ENCODE data around the gene BTRC. TPM values are rescaled to one million over a fixed set of nuclear protein-coding genes. Genes with fewer than 3 reads are reported as not detected.
"Not testable (repeated sequence)": the region's sequence is repeated elsewhere in the genome, so short reads cannot be mapped to it uniquely, and the experiment has no call there.

BTRC gene
- total RNA-seq, 6 experiments from 2014 or later = 22.3 to 27.9 (median 24.5) TPM

DNA sequence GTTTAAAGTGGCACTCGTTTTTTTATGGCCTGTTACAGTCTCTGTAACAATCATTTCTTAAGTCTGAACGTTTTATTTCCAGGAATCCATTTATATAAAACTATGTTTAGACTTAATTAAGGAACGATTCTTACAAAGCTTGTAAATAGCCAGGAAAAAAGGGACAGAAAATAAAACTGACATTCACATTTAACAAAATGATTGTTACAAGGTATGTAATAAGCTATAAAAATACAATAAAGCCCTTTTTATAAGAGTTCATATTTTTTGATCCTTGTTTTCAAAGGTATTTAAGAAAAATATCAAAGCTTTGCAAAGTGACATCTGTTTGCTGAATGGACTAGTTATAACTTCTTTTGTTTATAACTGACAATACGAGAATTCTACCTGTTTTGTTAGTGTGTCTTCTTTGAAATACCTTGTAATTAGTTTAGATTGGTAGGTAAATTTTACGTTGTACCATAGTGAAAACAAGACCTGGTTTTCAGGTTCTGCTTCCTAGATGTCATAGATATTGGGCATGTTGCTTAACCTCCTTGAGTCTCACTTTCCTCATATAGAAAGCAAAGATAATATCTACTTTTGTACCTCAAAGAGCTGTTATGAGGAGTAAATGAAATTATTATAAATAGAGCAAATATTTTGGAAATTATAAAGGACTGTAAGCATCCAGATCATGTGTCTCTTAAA, 25.8 kb downstream of the BTRC start:
- Mint-ChIP-seq H3K9me3 (no peaks in the 10 kb centered on the region), H3K27me3 (ENCODE audit: insufficient read depth) (no peaks in the 10 kb centered on the region), H3K36me3 (ENCODE audit: low read depth) (peaks cover 4% of the 10 kb centered on the region; the same call in 1 of the 2 replicates), H3K4me1 (ENCODE audit: low read depth) (no peaks in the 10 kb centered on the region), H3K4me3 (no peak overlapping the region), H3K27ac (no peak overlapping the region)
- TF ChIP-seq, protein P1, sequence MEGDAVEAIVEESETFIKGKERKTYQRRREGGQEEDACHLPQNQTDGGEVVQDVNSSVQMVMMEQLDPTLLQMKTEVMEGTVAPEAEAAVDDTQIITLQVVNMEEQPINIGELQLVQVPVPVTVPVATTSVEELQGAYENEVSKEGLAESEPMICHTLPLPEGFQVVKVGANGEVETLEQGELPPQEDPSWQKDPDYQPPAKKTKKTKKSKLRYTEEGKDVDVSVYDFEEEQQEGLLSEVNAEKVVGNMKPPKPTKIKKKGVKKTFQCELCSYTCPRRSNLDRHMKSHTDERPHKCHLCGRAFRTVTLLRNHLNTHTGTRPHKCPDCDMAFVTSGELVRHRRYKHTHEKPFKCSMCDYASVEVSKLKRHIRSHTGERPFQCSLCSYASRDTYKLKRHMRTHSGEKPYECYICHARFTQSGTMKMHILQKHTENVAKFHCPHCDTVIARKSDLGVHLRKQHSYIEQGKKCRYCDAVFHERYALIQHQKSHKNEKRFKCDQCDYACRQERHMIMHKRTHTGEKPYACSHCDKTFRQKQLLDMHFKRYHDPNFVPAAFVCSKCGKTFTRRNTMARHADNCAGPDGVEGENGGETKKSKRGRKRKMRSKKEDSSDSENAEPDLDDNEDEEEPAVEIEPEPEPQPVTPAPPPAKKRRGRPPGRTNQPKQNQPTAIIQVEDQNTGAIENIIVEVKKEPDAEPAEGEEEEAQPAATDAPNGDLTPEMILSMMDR (IDR thresholded peaks at IDR 0.05) = no peak
- no peak for DNase-seq

- Mint-ChIP-seq H3K27ac (no peak overlapping the region), H3K4me1 (ENCODE audit: low read depth) (no peaks in the 10 kb centered on the region), H3K36me3 (ENCODE audit: low read depth) (peaks cover 4% of the 10 kb centered on the region; the same call in 1 of the 2 replicates), H3K9me3 (no peaks in the 10 kb centered on the region), H3K27me3 (ENCODE audit: insufficient read depth) (no peaks in the 10 kb centered on the region), H3K4me3 (no peak overlapping the region)
- TF ChIP-seq, protein P1 (IDR thresholded peaks at IDR 0.05) = no peak
- no peak for DNase-seq
Measured at GRCh38 chr10:101380353-101381017, 26.5 kb downstream of the BTRC start.

DNA sequence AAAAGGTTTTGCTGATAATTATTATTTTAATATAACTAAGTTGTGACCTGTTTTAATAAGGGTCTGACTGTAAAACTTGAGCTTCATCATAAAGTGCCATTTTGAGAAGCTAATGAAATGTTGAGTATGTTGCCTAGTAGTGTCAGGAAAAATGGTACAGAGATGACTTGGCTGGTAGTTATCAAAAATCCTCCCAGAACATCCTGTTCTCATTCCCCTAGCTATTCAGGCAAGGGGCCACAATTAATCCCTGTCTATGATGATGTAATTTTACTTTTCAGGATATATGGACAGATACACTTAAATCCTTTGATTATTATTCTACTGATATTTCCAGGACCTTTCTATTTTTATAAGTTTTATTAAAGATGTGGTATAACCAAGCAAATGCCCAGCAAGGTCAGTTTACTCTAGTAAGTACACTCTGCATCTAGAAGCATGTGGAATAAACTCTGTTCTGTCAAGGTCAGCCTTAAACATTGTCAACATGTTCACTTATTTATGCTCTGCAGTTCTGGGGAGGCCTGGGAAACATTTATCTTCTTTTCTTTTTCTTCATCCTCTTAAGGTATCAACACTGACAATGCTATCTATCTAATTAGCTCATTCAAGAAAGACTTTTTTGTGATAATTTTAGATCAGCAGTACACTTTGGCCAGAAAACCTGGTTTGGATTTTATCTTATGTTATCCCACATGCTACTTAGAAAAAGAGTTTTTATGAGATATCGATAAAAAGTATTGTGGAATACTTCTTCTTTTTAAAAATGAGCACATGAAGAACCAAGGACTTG, 32.1 kb downstream of the BTRC start:
- H3K27ac Mint-ChIP-seq = no peak overlapping the region
- no peak overlapping the region for H3K4me3 Mint-ChIP-seq
- TF ChIP-seq, protein P1 (IDR thresholded peaks at IDR 0.05) = no peak
- no peak for DNase-seq
- H3K27me3 Mint-ChIP-seq (ENCODE audit: insufficient read depth) = no peaks in the 10 kb centered on the region
- no peaks in the 10 kb centered on the region for H3K9me3 Mint-ChIP-seq
- no peaks in the 10 kb centered on the region for H3K36me3 Mint-ChIP-seq (ENCODE audit: low read depth)
- peaks cover 9% of the 10 kb centered on the region for H3K4me1 Mint-ChIP-seq (ENCODE audit: low read depth)

DNA sequence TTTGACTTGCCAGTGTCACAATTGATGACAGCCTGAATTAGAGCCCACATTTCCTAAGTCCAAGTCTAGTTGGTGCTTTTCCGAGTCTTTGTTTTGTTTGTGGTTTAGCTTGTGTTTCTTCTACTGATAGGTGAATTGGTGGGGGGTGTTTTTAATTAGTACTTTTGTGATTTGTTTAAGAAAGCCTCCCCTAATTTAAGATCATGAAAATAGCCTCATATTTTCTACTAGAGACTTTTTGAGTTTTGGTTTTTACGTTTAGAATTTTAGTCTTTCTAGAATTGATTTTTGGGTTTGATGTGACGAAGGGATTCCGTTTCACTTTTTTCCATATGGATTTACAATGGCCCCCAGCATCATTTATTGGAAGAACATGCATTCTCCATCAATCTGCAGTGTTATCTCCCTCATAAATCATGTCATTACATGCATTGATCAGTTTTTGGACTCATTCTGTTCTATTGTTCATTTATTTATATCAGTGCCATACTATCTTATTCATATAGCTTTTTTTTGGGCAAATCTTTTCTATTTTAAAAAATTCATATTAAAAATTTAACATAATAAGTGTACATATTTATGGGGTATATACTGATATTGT, 32.8 kb downstream of the BTRC start:
- Mint-ChIP-seq H3K4me1 (ENCODE audit: low read depth) (peaks cover 9% of the 10 kb centered on the region), H3K27ac (no peak overlapping the region), H3K4me3 (no peak overlapping the region), H3K9me3 (no peaks in the 10 kb centered on the region), H3K36me3 (ENCODE audit: low read depth) (no peaks in the 10 kb centered on the region), H3K27me3 (ENCODE audit: insufficient read depth) (no peaks in the 10 kb centered on the region)
- DNase-seq = no peak
- TF ChIP-seq, protein P1 (IDR thresholded peaks at IDR 0.05) = no peak

DNA sequence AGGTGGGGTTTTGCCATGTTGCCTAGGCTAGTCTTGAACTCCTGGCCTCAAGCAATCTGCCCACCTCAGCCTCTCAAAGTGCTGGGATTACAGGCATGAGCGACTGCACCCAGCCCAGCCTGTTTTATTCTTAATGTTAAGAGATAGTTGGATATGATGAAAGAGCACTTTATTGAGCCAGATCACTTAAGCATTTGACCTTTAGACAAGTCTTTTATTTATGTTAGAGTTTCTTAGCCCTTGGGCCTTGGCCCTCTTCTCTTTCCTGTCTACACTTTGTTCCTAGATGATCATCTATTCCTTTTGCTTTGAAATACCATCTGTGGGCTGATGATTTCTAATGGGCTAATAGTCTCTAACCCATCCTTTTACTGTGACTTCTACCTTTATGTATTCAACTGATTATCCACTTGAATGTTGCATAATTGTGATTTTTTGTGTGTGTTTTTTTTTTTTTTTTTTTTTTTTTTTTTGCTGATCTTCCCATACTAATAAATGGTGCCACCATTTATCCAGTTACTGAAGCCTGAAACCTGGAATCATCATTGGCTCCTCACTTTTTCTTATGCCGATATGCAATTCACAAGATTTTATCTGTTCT, 34.8 kb downstream of the BTRC start:
- DNase-seq = no peak
- no peaks in the 10 kb centered on the region for H3K9me3 Mint-ChIP-seq
- H3K36me3 Mint-ChIP-seq (ENCODE audit: low read depth) = no peaks in the 10 kb centered on the region

DNA sequence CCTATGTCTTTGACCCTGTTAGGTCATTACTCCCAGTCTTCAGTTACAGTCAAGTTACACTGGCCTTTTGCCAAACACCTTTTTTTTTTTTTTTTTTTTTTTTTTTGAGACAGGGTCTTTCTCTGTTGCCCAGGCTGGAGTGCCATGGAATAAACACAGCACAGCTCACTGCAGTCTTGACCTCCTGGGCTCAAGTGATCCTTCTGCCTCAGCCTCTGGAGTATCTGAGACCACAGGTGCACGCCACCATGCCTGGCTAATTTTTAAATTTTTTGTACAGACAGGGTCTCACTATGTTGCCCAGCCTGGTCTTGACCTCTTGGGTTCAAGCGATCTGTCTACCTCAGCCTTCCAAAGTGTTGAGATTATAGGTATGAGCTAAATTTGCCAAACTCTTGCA, 35.6 kb downstream of the BTRC start:
- not testable (repeated sequence) for H3K9me3 Mint-ChIP-seq; DNase-seq; H3K36me3 Mint-ChIP-seq (ENCODE audit: low read depth); H3K27ac Mint-ChIP-seq; H3K4me1 Mint-ChIP-seq (ENCODE audit: low read depth); H3K27me3 Mint-ChIP-seq (ENCODE audit: insufficient read depth); H3K4me3 Mint-ChIP-seq

More for the DNA sequence above, 34.8 kb downstream of the BTRC start:
- Mint-ChIP-seq H3K4me1 (ENCODE audit: low read depth) (peaks cover 9% of the 10 kb centered on the region), H3K4me3 (no peak overlapping the region), H3K27ac (no peak overlapping the region), H3K27me3 (ENCODE audit: insufficient read depth) (no peaks in the 10 kb centered on the region)
- TF ChIP-seq, protein P1 (IDR thresholded peaks at IDR 0.05) = no peak
